NCI-H2171 (cell line): ENCODE results near the gene SNX8.

Source experiments
- DNase-seq: peaks from one replicate; lab custom pipeline; 2025; lab: John Stamatoyannopoulos, UW

SNX8 gene

DNA sequence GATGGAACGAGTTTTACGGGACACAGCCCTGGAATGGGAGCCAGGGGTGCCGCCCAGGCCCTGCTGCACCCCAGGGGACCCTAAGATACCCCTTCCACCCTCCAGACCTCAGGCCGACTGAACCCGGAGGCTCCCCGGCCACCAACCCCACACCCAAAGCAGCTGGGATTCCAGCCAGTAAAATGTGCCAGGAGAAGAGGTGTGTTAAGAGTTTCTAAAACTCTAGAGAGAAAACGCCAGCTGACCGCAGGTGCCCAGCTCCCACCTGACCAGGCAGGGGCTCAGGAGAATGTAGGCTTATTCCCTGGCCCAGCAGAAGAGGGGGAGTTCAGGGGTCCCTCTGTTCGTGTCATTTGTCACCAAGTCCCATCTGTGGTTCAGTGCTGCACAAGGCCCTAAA is 54.8 kb downstream of the SNX8 start:
- no peak for DNase-seq

DNA sequence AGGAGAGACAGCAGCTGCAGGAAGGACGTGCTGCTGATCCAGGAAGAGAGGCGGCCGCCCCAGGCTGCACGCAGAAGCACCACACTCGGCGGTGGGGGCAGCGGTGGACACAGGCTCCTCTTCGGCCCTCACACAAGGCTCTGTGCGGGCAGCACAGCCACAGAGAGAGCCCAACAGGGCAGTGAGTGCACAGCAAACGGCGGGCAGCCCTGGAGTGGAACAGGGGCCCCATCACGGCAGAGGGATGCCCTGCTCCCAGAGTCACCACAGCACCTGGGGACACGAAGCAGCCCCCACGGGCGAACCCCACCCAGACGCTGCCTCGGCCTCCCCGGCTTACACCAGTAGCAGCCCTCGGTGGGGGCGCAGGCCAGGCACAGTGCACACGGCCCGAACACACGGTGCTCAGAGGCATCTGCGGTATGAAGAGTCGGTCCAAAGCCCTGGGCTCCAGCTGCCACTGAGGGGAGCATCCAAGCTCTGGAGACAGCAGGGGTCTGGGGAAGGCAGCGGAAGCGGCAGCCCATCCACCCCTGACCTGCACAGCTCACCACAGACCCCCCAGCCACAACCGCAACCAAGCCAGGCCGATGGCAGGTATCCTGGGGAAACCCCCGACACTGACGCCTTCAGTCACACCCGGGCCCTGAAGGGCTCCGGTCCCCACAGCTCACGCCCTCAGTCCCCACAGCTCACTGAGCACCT is 55.4 kb downstream of the SNX8 start:
- no peak for DNase-seq

DNA sequence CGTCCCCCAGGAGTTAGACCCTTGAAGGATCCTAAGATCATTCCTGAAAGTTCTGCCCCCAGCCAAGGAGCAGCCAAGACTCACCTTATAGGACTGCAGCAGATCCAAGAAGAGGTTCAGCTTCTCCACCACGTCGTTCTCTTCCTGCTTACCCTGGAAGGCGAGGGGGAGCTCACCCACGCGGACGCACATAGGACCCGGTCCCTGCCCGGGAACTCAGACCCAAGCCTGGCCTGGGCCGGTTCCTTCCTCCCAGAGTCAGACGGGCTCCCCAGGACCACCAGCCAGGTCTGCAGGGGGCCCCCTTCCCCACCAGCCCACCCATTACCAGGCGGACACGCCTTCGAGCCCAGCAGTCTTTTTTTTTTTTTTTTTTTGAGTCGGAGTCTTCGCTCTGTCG is 56.6 kb downstream of the SNX8 start:
- no peak for DNase-seq

DNA sequence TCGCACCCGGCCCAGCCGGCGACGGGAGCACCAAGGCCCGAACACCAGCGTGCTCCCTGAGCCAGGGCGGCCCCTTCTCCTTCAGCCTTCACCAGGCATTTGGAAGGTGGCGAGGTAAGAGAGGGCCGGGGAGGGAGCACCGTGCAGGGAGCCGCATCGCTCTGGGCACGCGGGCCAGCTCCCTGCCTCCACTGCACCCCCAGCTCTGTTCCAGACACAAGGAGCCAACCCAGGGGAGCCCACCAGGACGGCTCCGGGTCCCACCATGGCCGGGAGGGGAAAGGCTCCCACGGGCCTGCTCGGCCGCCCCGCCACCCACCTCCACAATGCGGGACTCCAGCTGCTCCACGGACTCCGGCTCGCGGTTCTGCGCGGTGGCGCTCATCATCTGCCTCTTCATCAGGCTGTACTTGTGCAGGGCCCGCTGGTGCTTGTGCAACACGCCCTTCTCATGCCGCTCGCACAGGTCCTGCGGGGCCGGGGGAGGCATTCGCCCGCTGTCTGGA is 57.1 kb downstream of the SNX8 start:
- no peak for DNase-seq

DNA sequence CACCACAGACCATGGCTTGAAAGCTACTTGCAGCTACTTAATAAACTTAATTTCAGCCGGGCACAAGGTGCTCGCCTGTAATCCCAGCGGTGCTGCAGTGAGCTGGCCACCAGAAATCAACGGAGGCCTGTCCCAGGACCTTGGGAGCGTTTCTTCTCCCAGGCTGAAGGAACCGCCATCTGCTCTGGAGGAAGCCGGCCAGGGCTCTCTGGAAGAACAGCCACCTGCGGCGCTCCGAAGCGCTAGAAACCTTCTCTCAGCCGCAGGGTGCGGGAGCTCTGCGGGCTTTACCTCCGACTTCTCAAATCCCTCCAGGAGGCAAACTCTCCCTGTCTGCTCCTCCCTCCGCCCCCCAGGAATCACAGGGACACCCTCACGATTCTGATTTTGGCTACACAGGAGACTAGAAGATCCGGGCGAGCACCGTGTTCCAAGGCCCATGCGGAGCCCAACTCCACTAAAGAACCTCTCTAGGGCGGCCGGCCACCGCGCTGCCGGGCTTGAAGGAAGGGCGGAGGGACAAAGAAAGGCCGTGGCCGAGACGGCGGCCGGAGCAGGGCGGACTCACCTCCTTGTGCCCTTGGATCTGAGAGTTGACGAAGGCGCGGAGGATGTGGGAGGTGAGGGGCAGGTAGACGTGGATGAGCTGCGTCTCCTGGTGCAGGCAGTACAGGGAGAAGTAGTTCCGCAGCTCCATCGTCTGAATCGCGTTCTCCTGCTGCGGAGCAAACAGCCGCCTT is 57.8 kb downstream of the SNX8 start:
- no peak for DNase-seq

DNA sequence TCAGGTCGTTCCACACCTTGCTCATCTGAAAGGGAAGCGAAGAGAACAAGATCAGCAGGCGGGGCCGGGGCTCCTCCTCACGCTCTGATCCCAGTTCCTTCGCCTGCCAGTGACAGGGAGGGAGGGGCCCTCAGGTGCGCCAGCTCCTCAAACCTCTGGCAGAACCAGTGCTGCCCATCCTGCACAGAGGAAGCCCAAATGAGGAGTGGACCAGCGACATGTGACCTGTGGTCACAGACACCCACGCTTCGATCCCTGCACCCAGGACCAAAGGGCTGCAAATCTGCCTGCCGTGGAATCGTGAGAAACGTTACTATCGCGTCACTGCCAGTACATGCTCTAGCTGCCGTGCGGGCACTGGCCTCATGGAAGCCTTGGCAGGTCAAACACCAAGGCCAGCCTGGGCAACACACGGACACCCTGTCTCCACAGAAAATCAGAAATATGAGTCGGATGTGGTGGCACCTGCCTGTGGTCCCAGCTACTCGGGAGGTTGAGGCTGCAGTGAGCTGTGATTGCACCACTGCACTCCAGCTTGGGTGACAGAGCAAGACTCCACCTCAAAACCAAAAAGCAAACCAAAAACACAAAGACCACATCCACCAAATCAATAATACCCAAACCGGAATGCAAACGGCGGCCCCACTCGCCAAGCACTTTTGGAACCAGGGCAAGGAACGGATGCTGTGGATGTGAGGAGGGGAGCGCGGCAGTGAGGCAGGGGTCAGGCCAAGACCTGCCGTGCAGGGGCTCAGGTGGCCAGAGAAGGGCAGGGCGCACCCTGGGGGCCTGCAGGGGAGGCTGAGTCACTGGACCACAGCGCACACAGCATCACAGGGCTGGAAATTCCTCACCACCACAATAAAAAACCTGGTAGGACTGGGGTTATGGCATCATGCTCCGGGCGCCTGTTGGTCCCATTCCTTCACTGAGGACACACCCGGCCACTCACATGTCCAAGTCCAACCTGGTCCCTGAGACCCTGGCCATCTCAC is 58.8 kb downstream of the SNX8 start:
- DNase-seq = no peak

DNA sequence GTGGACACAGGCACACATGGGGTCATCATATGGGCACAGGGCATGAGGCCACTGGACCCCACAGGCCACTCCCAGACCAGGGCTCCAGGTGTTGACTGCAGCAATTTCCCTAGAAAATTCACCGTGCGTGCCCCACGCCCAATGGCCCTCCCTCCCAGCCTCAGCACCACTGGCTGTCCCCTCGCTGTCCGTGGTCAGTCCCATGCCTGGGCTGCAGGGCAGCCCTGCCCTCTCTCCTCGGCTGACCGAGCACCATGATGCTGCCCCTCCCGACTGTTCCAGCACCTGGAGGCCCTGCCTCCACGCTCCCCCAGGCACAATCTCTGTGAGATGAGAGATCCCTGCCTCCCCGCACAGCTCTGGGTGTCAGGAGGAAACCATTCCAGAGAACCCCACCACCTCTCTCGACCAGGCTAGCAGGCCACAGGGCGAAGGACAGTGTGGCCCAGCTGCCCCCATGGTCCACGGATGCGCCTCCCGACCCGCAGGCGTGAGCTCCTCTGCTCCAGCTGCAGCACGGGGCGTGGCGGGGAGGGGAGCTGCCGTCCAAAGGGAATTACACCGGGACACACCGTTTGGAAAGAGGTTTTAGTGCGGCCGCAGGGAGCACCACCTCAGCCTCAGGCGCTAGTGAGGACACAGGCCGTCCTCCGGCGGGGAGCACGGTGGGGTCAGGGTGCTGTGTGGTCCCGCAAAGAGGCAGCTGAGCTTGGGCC is 59.7 kb downstream of the SNX8 start:
- DNase-seq = no peak

DNA sequence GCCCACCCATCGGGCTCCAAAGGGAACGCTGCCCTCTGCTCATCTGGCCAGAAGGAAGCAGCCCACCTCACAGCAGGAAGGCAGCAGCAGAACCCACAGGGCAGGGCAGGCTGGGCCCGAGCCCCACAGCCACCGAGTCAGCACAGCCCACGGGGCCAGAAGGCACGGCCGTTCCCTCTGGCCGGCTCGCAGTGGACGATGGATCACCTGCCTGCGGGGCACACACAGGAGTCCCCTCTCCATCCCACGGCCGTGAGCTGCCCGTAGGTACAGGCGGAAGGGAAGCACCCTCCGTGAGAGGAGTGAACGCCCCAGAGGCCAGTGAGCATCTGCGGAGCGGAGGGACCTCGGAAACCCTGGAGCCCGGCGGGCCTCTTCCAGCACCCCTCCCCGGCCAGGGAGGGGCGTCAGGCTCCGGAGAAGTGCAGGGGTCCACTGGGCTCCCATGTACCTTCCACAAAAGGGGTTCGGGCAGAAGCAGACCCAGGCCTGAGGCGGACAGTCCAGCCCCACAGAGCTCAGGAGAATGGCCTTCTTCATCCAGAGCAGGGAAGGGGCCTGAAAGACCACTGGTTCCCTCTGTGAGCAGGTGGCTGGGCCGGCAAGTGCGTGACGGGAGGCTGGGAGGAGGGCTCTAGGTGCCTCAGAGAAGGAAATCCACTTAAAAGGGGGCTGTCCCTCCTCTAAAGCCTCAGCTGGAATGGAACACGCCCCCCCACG is 60.6 kb downstream of the SNX8 start:
- DNase-seq = no peak

DNA sequence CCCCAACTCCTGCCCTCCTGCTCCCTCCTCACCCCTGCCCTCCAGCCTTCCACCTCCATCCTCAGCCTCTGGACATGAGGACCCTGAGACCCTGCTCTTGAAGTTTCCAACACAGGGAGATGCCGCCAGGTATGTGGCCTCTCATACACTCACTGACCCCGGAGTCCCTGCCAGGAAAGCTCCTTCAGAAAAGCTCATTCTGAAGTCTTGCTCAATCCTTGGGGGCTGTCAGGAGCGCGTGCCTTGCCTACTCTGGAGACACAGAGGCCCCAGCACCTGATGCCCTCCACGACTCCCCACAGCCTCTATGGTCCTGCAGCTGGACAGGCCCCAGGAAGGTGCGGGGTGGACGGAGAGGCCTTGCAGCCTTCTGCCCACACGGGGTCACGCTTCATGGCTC is 61.2 kb downstream of the SNX8 start:
- no peak for DNase-seq

DNA sequence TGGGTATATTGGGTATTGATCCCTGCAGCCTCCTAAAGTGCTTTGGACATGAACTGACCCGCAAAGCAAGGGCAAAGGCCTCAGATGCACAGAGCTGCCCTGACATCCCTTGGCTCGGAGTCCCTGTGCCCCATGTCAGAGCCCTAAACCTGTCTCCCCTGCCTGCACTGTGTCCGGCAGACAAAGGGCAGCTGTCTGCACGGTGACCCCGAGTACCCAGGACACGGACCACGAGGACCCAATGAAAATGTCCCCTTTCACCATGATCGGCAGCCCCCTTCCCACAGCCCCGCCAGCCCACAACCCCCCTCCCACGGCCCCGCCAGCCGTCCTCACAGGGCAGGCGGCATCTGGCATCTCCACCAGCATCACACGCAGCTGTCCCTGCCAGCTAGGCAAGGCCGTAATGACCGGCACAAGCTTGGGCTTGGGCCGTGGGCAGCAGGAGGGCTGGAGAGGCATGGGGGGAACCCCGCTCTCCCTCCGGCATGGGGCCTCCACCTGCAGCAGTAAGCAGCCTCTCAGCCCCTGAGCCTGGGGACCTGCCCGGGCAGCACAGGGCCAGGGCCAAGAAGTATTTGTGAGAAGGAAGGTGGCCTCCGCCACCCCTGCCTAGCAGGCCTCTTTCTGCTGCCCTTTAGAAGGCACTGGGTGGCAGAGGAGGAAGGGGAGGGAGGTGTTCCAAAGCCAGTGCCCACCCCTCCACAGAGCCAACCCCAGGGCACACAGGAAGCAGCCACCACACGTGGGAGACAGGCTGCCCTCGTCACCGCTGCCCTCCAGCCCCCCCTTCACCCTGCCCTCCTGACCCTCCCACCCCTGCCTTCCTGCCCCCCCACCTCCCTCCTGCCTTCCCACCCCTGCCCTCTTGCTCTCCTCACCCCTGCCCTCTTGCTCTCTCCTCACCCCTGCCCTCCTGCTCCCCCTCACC is 62.1 kb downstream of the SNX8 start:
- DNase-seq = no peak

DNA sequence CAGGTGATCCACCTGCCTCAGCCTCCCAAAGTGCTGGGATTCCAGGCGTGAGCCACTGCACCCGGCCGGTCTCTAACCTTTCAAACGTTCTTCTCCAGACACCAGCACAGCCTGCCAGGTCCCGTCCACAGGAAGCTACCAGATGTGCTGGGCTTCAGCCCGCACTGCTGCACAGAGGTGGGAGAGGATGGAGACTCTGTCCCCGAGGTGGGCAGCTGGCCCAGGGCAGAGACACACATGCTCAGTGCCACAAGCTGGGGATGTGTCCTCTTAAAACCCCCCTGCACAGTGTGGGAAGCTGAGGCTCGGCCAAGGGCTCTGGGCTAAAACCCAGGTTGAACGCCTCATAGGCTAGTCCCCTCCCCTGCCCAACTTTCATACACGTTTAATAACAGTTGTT is 62.9 kb downstream of the SNX8 start:
- DNase-seq = no peak

DNA sequence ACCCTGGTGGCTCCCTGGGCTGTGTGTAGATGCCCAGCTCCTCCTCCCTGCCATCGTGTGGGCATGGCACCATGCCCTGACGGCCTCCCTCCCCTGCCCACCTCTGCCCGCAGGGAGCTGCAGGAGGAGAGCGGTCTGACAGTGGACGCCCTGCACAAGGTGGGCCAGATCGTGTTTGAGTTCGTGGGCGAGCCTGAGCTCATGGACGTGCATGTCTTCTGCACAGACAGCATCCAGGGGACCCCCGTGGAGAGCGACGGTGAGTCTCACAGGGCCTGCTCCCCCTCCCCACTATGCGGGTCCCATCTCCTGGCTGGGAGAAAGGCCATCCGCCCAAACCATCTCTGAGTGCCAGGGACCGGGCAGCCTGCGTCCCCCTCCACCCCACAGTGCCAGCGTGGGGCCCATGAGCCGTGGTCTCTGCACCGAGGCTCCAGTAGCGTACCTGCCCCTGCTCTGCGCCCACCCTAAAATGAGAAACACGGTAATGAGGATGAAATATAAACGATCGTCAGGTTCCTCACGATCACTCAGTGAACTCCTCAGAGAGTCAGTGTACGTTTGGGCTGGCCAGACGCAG is 64.4 kb downstream of the SNX8 start:
- DNase-seq = no peak

DNA sequence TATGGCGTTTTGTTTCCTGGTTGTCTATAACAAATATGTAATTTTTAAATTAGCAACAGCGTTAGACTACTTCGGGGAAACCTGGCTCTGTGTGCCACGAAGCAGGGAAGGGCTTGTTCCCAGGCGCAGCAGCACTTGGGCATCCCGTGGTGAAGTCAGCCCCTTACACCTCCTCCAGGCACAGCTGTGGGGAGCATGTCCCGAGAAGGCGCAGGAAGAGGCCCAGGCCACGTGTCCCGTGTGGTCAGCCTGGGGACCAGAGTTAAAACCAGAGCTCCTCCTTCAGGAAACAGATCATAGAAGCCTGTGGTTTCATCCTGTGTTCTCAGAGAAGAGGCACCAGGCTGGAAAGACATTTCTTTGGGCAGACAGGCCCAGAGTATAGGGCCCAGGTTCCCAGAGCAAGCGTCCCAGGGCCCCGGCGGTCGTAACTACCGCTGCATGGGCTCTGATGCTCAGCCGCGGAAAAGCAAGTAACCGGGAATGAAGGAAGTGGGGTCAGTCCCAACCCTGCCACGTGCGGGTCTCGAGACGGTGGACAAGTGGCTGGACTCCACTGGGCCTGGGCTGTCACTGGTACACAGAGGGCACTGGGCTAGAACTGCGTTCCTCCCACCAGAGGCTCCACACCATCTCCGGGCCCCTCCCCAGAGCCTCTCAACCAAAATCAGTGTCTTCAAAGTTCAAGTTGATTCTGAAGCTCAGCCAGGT is 65.1 kb downstream of the SNX8 start:
- no peak for DNase-seq

DNA sequence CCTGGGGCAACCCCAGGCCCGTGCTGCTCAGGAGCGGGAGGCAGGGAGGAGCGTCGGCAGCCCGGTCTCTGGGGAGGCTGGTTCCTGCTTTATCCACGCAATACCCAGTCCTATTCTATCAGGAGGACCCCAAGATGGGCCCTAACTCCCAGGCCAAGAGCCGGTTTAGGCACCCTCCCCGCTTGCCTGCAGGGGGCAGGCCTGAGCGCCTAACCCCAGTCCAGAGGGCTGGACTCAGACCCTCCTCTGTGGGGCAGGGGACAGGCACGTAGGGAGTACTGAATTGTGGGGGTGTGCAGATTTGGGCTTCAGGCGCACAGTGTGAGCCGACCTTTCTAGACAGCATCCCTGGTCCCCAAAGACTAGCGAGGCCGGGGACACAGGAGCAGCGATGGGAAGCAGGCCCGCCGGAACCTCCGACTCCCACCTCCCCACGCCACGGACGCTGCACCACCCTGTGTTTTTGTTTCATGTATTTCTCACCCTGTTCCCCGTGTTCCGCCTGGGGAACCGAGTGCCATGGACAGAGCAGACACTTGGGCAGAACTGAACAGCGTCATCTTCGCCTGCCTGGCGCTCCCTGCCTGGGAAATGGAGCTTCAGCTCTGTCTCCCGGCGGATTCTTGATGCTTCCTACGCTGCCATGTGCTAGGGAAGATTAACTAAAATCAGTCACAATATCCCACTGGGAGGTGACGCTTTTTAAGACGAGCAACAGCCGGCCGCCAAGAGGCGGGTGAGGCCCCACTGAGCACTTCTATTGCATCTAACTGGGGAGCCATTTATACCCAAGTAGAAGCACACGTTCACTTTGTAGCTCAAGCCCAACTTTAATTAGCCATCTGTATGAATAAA is 66.9 kb downstream of the SNX8 start:
- no peak for DNase-seq

DNA sequence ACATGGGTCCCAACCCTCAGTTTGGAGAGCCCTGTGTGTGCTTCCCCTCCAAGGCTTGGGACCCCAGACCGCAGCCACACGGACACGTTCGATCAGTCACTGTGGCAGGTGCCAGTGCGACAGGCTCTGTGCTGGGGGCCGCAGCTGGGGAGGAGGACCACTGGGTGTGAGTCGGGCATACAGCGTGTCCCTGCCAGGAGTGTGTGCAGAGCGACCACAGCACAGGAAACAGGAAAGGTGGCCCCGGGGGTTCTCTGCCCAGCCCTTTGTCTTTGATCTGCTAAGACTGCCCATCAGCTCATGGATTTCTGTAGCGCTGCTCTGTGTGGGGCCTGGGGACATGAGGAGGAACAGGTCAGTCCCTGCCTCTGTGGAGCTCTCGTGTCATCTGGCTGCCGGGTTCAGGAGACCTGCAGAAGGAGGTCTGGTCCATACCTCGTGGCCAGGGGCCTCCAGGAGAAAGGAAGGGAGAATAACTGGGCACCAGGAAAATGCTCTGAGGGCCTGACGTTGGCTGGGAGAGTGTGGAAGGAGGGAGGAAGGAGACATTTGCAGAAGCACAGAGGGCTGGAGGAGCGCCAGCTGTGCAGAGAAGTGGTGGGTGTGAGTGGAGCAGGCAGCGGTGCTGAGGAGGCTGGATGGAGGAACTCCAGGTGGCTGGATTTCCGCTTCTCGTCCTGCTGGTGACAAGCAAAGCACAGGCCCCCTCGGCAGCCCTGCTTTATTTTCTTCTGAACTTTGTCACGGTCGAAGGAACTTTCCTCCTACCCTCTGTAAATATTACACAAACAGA is 68.2 kb downstream of the SNX8 start:
- DNase-seq = no peak

DNA sequence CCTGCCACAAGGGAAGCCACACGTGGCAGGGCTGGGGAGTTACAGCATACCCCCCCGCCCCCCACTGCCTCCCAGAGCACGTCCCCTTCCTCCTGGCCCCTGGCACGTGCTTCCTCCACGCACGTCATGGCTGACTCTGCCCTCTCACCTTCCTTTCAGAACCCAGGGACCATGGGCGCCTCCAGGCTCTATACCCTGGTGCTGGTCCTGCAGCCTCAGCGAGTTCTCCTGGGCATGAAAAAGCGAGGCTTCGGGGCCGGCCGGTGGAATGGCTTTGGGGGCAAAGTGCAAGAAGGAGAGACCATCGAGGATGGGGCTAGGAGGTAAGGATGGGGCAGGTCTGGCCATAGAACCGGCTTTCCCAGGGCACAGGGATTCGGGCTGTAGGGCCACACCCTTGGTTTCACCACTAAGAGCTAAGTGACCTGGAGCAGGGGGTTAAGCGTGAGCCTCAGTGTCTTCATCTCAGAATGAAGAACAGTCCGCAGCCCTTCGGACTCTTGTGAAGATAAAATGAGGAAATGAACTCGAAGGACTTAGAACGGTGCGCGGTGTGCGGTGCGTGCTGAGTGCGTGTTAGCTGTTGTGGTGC is 69.7 kb downstream of the SNX8 start:
- no peak for DNase-seq

DNA sequence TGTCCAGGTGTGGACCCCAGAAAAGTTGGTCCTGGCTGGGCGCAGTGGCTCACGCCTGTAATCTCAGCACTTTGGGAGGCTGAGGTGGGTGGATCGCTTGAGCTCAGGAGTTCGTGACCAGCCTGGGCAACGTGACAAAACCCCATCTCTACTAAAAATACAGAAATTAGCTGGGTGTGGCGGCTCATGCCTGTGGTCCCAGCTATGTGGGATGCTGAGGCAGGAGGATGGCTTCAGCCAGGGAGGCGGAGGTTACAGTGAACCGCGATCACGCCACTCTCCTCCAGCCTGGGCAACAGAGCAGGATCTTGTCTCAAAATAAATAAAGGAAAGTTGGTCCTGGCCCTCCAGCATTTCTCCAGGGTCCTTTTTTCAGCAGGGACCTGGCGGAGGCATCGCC is 70.8 kb downstream of the SNX8 start:
- no peak for DNase-seq
